GM12891 (cell line): ENCODE data around the gene FLYWCH1.

Experiments used
- DNase-seq: peaks from one replicate; pipeline ENCODE4 v3.0.0; 2011; ENCODE audit warnings: low spot score; ENCODE audit not compliant: insufficient read length
- FAIRE-seq: peaks from 2 replicates; lab custom pipeline; 2011; peaks lifted over from hg19 to GRCh38; lab: Jason Lieb, UNC
- PAX5 ChIP-seq: IDR thresholded peaks from 2 replicates; pipeline ENCODE4 v1.6.1; 2011; ENCODE audit warnings: low read length, moderate library complexity, mild to moderate bottlenecking; ENCODE audit not compliant: insufficient read depth, severe bottlenecking
- POLR2A ChIP-seq: IDR thresholded peaks from 2 replicates; pipeline ENCODE4 v1.6.1; 2011; ENCODE audit warnings: low read depth, low read length, control low read depth
- POLR2AphosphoS5 ChIP-seq: IDR thresholded peaks from 2 replicates; pipeline ENCODE4 v1.6.1; 2011; ENCODE audit warnings: low read depth, low read length, control low read depth
- POU2F2 ChIP-seq: IDR thresholded peaks from 2 replicates; pipeline ENCODE4 v1.6.1; 2011; ENCODE audit warnings: low read depth, mild to moderate bottlenecking, control low read depth, low read length, moderate library complexity
- SPI1 ChIP-seq: IDR thresholded peaks from 2 replicates; pipeline ENCODE4 v1.6.1; 2011; ENCODE audit warnings: low read depth, low read length, control low read depth
- TAF1 ChIP-seq: IDR thresholded peaks from 2 replicates; pipeline ENCODE4 v1.6.1; 2011; ENCODE audit warnings: low read depth, low read length, control low read depth

FLYWCH1 gene

DNA sequence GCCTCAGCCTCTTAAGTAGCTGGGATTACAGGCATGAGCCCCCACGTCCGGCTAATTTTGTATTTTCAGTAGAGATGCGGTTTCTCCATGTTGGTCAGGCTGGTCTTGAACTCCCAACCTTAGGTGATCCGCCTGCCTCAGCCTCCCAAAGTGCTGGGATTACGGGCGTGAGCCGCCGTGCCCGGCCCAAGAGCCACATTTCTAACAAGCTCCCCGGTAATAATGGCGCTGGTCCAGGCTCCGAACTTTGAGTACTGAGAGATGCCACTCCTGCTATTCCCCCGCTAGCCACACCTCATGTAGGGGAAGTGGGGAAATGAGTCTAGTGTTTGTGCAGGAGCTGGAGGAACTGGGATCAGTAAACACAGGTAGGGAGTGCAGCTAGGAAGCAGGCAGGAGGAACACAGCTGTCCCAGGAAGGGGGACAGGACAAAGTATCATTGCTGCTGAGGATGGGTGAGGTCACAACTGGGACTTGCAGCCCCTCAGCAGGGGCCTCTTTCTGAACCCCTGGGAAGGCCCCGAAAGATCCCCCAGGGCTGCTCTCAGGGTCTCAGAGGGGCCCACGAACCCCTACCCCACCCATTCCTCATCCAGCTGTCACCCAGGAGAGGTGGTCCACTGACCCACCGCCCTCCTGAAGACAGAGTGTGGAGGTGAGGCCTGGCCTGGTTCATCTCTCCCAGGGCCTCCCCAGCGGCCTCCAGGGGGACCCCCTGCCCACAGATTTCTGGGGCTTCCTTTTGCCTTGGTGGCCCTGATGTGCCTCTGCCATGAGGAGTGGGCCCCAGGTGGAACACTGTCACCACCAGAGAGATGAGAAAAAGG, 48.7 kb downstream of the FLYWCH1 start:
- no peak for TF ChIP-seq TAF1
- TF ChIP-seq SPI1 = no peak
- TF ChIP-seq POLR2AphosphoS5 = no peak
- TF ChIP-seq PAX5 = no peak
- TF ChIP-seq POU2F2 = no peak
- TF ChIP-seq POLR2A = no peak
- DNase-seq (no peak), FAIRE-seq (no peak)

DNA sequence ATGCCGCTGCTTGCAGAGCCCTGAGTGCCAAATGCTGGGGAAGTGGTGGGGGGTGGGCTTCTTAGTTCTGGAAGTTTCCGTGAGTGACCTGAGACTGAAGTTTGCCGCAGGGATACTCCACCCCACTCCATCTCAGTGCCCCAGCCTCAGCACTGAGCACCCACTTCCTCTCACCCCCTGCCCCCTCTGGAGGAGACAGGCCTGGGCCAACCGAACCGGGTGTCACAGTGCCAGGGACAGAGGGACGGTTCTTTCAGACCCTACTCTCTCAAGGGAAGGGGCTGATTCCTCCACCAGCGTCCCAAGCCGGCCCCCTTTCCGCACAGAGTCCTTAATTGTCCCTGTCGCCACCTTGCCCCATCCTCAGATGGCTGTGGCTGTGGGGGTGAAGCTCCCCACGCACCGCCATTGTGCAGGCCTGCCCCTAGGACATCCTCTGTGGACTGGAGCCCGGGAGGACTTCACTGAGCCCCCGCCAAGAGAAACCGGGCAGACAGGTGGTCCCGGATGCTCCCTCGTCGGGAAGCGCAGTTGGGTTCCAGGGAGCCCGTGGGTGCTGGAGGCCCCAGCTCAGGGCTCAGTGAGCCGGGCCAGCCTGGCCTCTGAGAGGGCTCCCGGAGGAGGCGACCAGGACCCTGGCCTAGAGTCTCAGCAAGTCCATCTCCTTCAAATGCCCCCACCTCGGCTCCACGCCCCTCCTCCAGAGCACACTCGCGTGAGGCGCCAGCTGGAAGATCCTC, 50.8 kb downstream of the FLYWCH1 start:
- DNase-seq (no peak), FAIRE-seq (no peak)
- TF ChIP-seq TAF1 (no peak), POLR2A (no peak), PAX5 (no peak), SPI1 (peak; percentile 31; the same call in 1 of the 2 replicates), POU2F2 (no peak), POLR2AphosphoS5 (no peak)

DNA sequence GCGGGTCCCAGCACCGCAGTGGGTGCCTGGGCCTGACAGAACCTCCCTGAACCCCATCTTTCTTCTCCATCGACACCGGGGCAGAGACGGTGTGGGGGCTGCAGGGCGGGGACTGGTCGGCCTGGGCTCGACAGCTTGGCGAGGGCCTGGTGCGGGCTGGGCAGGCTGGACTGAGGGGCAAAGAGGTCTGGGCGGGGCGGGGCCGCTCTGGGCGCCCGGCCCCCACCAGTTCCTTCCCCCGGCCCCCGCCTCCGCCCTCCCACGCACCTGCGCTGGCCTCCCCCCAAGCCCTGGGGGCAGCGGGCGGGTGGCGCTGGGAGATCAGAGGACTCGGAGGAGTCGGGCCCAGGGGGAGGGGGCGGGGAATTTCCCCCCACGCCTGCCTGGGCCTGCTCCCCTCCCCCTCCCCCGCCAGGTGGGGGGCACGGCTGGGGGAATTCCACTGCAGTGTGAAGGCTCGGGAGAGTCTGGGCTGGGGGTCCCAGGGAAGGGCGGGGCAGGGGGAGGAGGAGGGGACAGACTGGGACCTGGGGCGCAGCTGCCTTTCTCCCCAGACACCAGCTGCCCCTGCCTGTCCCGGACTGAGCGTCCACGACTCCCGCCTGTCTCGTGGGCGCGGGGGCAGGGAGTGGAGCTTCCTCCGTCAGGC, 51.5 kb downstream of the FLYWCH1 start:
- DNase-seq (no peak), FAIRE-seq (no peak)
- TF ChIP-seq PAX5 (no peak), POLR2A (no peak), SPI1 (no peak), POLR2AphosphoS5 (no peak), TAF1 (no peak), POU2F2 (no peak)

DNA sequence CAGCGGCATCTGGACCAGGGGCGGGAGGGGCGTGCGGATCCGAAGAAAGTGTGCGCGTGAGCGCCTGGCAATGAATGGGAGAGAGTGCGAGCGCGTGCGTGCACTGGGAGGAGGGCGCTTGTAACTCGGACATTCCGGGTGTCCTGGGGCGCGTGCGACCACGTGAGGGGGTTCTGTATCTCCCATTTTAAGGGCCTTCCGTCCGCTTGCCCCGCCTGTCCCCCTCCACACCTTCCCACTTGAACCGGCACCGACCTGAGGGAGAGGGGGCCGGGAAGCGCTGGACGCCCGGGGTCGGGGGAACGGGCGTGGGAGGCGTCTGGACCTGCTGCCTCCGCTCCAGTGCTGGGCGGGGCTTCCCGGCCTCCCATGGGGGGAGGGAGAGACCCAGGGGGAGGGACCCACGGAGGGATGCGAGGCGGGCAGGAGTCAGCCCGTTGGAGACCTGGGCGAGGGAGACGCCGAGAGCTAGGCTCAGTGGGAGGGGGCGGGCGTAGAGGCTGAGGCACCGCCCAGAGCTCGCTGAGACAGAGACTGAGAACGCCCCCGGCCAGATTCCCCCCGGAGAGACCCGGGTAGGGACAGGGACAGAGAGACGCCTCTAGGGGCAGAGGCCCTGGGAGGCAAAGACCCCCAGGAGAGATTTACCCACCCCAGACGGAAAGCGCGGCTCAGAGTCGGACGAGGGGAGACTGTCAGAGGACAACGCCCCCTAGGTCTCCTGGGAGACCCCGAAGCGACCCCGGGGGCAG, 52.2 kb downstream of the FLYWCH1 start, which contains the start of gene KREMEN2:
Gene KREMEN2 (plus strand): TSS at position 553 of the 752 bp plus-strand sequence. CDS start 246 bp downstream, outside the sequence.
- TF ChIP-seq SPI1 (no peak), TAF1 (no peak), POLR2A (no peak), PAX5 (no peak), POU2F2 (no peak), POLR2AphosphoS5 (no peak)
- no peak for DNase-seq
- no peak for FAIRE-seq

DNA sequence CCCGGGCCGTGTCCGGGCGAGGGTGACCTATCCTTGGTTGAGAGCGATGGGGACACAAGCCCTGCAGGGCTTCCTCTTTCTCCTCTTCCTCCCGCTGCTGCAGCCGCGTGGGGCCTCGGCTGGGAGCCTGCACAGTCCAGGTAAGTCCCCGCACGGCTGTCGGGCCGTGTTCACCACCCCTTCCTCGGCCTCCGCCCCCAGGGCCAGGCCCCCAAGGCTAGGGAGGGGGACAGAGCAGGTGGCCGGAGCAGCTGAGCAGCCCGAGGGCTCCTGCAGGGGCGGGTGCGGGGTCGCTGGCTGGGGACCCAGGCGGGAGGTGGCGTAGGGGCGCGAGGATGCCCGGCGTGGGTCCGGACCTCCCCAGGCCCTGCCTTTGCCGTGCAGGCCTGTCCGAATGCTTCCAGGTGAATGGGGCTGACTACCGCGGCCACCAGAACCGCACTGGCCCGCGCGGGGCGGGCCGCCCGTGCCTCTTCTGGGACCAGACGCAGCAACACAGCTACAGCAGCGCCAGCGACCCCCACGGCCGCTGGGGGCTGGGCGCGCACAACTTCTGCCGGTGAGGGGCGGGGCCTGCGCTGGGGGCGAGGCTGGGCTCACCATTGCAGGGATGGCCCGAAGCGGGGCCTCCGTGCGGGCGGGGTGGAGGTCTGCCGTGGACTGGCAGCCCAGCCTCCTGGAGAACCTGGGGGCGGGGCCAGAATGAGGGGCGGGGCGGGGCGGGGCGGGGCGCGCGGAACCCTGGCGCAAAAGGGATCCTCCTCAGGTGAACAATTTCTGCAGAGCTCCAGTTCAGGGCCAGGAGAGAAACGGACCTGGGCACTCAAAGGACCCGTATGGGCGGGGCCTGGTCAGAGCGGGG, 53.0 kb downstream of the FLYWCH1 start:
- TF ChIP-seq POU2F2 (no peak), SPI1 (peak; percentile 50), POLR2A (no peak), TAF1 (no peak), POLR2AphosphoS5 (no peak), PAX5 (no peak)
- DNase-seq = peak; percentile 82
- FAIRE-seq = peak; percentile 13

DNA sequence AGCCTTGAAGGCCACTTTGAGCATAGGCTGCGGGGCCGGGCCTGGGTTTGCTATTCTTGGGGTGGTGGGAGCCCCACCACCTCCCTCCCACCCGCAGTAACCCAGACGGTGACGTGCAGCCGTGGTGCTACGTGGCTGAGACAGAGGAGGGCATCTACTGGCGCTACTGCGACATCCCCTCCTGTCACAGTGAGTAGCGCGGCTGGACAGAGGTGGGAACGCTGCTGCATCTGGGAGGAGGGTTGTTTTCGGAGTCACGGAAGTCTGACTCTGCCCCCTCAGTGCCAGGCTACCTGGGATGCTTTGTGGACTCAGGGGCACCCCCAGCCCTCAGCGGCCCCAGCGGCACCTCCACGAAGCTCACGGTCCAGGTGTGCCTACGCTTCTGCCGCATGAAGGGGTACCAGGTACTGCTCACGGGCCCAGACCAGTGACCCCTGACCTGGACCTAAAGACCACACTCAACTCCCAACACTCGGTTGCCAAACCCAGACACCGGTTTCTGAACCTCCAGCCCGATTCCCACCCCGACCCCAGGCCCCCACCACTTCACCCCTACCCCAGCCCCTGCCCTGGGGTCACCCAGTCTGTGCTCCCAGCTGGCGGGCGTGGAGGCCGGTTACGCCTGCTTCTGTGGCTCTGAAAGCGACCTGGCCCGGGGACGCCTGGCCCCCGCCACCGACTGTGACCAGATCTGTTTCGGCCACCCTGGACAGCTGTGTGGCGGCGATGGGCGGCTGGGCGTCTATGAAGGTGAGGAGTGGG, 54.5 kb downstream of the FLYWCH1 start:
- no peak for TF ChIP-seq POU2F2
- TF ChIP-seq POLR2A = no peak
- TF ChIP-seq PAX5 = no peak
- no peak for TF ChIP-seq SPI1
- TF ChIP-seq POLR2AphosphoS5 = no peak
- TF ChIP-seq TAF1 = no peak
- DNase-seq (no peak), FAIRE-seq (no peak)

DNA sequence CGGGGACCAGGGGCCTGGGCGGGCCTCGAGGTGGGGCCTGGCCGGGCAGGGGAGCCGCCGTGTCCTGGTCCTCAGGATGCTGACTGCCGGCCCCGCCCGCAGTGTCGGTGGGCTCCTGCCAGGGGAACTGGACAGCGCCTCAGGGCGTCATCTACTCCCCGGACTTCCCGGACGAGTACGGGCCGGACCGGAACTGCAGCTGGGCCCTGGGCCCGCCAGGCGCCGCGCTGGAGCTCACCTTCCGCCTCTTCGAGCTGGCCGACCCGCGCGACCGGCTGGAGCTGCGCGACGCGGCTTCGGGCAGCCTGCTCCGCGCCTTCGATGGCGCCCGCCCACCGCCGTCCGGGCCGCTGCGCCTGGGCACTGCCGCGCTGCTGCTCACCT, 55.1 kb downstream of the FLYWCH1 start:
- TF ChIP-seq POU2F2 (no peak), TAF1 (no peak), PAX5 (no peak), POLR2A (no peak), POLR2AphosphoS5 (no peak), SPI1 (no peak)
- FAIRE-seq (no peak), DNase-seq (no peak)
